ENCODE measurements around the gene QSOX2.

Gene QSOX2

DNA sequence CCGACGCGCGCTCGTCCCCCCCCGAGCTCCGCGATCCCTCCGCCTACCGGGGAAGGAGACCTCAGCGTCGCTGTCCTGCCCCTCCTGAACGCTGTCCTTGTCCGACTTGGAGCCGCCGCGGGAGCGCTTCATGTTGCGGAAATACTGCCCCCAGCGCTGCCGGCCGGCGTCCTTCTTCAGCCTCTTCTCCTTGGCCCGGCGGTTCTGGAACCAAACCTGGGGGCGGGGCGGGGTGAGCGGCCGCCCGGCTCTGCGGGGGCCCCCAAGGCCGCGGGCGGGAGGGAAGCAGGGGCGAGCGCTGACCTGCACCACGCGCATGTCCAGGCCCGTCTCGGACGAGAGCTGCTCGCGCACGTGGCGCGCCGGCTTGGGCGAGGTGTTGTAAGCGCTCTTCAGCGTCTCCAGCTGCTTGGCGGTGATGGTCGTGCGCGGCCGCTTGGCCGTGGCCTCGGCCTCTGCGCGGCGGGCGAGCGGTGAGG, 47.0 kb downstream of the QSOX2 start:
- H3K27me3 ChIP-seq (replicated peaks; ENCODE audit: insufficient read depth, low read length), result peaks cover 85% of the 10 kb centered on the region
- no peak for DNase-seq
- H3K9ac ChIP-seq (ENCODE audit: low read length), result no peak overlapping the region
- H3K9me3 ChIP-seq (replicated peaks; ENCODE audit: insufficient read depth, low read length), result no peaks in the 10 kb centered on the region
- peak; percentile 80 for TF ChIP-seq EZH2 (optimal IDR thresholded peaks at IDR 0.05; ENCODE audit: low read depth, low read length)
- no peak for TF ChIP-seq EZH2phosphoT487 (IDR thresholded peaks at IDR 0.05; ENCODE audit: low read length)
- no peaks in the 10 kb centered on the region for H3K79me2 ChIP-seq (ENCODE audit: low read length)
- H3K27ac ChIP-seq (ENCODE audit: low read length), result no peak overlapping the region
- H3K4me2 ChIP-seq (ENCODE audit: low read depth, low read length), result no peak overlapping the region
- H3K4me1 ChIP-seq (ENCODE audit: low read length), result no peaks in the 10 kb centered on the region
- H3K9me2 ChIP-seq (replicated peaks; ENCODE audit: insufficient read depth, low read length), result no peaks in the 10 kb centered on the region
- H4K20me1 ChIP-seq (ENCODE audit: insufficient read depth, low read length), result no peaks in the 10 kb centered on the region
- no peak overlapping the region for H2AFZ ChIP-seq (ENCODE audit: low read length)
- H3K36me3 ChIP-seq (replicated peaks; ENCODE audit: insufficient read depth, low read length), result no peaks in the 10 kb centered on the region
- H3F3A ChIP-seq (ENCODE audit: insufficient read depth, low read length), result no peaks in the 10 kb centered on the region
- no peak overlapping the region for H3K4me3 ChIP-seq (ENCODE audit: low read length)

DNA sequence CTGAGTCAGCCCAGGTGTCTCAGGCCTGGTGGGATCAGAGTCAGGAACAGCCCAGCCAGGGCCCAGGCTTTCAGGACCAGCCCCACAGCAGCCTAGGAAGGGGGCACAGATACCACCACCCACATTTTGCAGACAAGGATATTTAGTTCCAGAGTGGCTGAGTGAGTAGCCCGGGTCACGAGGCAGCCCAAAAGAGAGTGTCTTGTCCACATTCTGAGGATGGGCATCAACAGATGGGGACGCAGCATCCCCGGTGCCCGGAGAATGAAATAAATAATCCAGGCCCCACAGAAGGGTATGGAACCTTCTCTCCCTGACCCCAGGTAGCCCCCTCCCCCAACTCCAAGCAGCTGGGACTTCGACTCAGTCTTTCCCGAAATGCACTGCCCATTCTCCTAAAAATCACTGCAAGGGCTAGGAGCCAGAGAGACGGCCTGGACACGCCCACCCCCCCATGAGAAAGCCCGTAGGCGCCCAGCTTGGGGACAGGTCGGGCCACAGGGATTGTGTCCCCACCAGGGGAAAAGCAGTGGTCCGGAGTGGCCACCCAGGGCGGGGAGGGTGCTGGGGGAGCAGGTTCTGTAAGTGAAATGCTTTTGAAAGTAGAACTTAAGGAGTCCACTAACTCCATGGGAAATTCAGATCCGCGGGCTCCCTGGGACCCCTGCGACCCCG, 47.5 kb downstream of the QSOX2 start:
- Histone ChIP-seq H3K9me3 (replicated peaks; ENCODE audit: insufficient read depth, low read length) (no peaks in the 10 kb centered on the region), H3K4me2 (ENCODE audit: low read depth, low read length) (no peak overlapping the region), H3K9me2 (replicated peaks; ENCODE audit: insufficient read depth, low read length) (no peaks in the 10 kb centered on the region), H3K9ac (ENCODE audit: low read length) (no peak overlapping the region), H4K20me1 (ENCODE audit: insufficient read depth, low read length) (no peaks in the 10 kb centered on the region), H3K79me2 (ENCODE audit: low read length) (no peaks in the 10 kb centered on the region), H3K36me3 (replicated peaks; ENCODE audit: insufficient read depth, low read length) (no peaks in the 10 kb centered on the region), H3F3A (ENCODE audit: insufficient read depth, low read length) (no peaks in the 10 kb centered on the region), H3K27me3 (replicated peaks; ENCODE audit: insufficient read depth, low read length) (peaks cover 84% of the 10 kb centered on the region), H3K27ac (ENCODE audit: low read length) (no peak overlapping the region), H2AFZ (ENCODE audit: low read length) (no peak overlapping the region), H3K4me1 (ENCODE audit: low read length) (no peaks in the 10 kb centered on the region), H3K4me3 (ENCODE audit: low read length) (no peak overlapping the region)
- TF ChIP-seq CTCF (IDR thresholded peaks at IDR 0.05; ENCODE audit: low read length), result no peak
- no peak for TF ChIP-seq EZH2phosphoT487 (IDR thresholded peaks at IDR 0.05; ENCODE audit: low read length)
- no peak for TF ChIP-seq EZH2 (optimal IDR thresholded peaks at IDR 0.05; ENCODE audit: low read depth, low read length)
- no peak for DNase-seq

GRCh38 chr9:136197084-136197875, 48.3 kb downstream of the QSOX2 start:
- Histone ChIP-seq H3K79me2 (ENCODE audit: low read length) (no peaks in the 10 kb centered on the region), H3F3A (ENCODE audit: insufficient read depth, low read length) (no peaks in the 10 kb centered on the region), H2AFZ (ENCODE audit: low read length) (no peak overlapping the region), H3K4me3 (ENCODE audit: low read length) (no peak overlapping the region), H3K9me2 (replicated peaks; ENCODE audit: insufficient read depth, low read length) (no peaks in the 10 kb centered on the region), H4K20me1 (ENCODE audit: insufficient read depth, low read length) (no peaks in the 10 kb centered on the region), H3K9ac (ENCODE audit: low read length) (no peak overlapping the region), H3K36me3 (replicated peaks; ENCODE audit: insufficient read depth, low read length) (no peaks in the 10 kb centered on the region), H3K4me2 (ENCODE audit: low read depth, low read length) (no peak overlapping the region), H3K4me1 (ENCODE audit: low read length) (no peaks in the 10 kb centered on the region), H3K9me3 (replicated peaks; ENCODE audit: insufficient read depth, low read length) (no peaks in the 10 kb centered on the region), H3K27ac (ENCODE audit: low read length) (no peak overlapping the region), H3K27me3 (replicated peaks; ENCODE audit: insufficient read depth, low read length) (peaks cover 86% of the 10 kb centered on the region)
- TF ChIP-seq CTCF (IDR thresholded peaks at IDR 0.05; ENCODE audit: low read length), result no peak
- TF ChIP-seq EZH2 (optimal IDR thresholded peaks at IDR 0.05; ENCODE audit: low read depth, low read length), result no peak
- no peak for TF ChIP-seq EZH2phosphoT487 (IDR thresholded peaks at IDR 0.05; ENCODE audit: low read length)
- DNase-seq, result no peak
